Measurements from ENCODE around the gene EGR1. TPM values are rescaled to one million over a fixed set of nuclear protein-coding genes. Genes with fewer than 3 reads are reported as not detected.
"Not testable (repeated sequence)": the region's sequence is repeated elsewhere in the genome, so short reads cannot be mapped to it uniquely, and the experiment has no call there.

EGR1 gene
- total RNA-seq, 4 donors from 2014 or later: 3.1 to 14.1 (median 8.8) TPM

DNA sequence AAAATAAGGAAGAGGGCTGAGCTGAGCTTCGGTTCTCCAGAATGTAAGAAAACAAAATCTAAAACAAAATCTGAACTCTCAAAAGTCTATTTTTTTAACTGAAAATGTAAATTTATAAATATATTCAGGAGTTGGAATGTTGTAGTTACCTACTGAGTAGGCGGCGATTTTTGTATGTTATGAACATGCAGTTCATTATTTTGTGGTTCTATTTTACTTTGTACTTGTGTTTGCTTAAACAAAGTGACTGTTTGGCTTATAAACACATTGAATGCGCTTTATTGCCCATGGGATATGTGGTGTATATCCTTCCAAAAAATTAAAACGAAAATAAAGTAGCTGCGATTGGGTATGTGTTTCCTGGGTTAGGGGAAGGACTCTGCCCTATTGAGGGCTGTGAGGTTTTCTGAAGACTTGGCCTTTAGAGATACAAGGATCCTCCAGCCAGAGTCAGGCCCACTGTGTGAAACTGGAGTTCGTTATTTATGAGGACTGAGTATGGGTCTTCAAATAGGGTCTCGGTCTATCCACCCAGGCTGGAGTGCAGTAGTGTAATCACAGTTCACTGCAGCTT is 3.8 kb downstream of the EGR1 start:
- no peak for DNase-seq (ENCODE audit: low spot score in 2 of 2)
- Histone ChIP-seq H3K4me3 (no peak overlapping the region), H3K9me3 (no peaks in the 10 kb centered on the region), H3K27ac (no peak overlapping the region), H3K36me3 (peaks cover 0 to 11% (median 0%) of the 10 kb centered on the region in 3 donors), H3K27me3 (no peaks in the 10 kb centered on the region), H3K4me1 (peaks cover 0 to 45% (median 20%) of the 10 kb centered on the region in 4 donors)
- TF ChIP-seq POLR2A (IDR thresholded peaks at IDR 0.05) (no peak), EP300 (IDR thresholded peaks at IDR 0.05) (no peak)
- TF ChIP-seq, protein P1, sequence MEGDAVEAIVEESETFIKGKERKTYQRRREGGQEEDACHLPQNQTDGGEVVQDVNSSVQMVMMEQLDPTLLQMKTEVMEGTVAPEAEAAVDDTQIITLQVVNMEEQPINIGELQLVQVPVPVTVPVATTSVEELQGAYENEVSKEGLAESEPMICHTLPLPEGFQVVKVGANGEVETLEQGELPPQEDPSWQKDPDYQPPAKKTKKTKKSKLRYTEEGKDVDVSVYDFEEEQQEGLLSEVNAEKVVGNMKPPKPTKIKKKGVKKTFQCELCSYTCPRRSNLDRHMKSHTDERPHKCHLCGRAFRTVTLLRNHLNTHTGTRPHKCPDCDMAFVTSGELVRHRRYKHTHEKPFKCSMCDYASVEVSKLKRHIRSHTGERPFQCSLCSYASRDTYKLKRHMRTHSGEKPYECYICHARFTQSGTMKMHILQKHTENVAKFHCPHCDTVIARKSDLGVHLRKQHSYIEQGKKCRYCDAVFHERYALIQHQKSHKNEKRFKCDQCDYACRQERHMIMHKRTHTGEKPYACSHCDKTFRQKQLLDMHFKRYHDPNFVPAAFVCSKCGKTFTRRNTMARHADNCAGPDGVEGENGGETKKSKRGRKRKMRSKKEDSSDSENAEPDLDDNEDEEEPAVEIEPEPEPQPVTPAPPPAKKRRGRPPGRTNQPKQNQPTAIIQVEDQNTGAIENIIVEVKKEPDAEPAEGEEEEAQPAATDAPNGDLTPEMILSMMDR (IDR thresholded peaks at IDR 0.05): no peak
- WGBS, 2 donors: 77 to 81% methylated on average over 8 of the region's 8 CpGs

DNA sequence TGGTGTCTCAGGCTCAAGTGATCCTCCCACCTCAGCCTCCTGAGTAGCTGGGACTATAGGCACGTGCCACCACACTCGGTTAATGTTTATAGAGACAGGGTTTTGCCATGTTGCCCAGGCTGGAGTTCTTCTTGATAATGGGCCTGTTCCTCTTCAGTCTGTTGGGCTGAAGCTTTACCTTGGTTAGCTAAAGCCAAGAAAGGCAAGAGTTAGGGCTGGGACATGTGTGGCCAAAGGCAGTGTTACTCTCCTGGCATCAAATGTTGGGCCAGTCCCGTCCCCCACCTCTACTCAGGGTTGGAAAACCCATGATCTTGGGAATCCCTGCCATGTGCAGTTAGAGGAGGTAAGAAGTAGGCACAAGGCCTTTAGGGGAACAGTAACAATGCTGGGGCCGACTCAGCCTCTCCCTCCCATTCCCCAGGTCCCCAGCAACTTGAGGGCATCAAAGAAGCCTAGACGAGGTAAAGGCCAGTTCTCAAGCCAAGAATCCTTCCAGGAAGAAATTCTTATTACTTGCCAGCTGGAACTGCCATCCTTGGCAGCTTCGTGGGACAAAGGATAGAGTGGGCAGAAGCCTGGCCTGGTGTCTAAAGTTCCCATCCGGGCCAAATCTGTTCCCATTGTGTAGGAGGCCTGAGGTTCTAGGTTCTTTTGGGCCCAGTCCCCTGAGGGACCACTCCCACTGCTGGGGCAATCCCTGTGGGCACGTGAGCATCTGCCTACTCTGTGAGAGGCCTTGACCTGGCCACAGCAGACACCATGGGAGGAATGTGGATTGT is 4.5 kb downstream of the EGR1 start:
- 54 to 59% methylated on average over 8 of the region's 8 CpGs for WGBS, 2 donors
- Histone ChIP-seq H3K9me3 (no peaks in the 10 kb centered on the region), H3K4me1 (peaks cover 0 to 45% (median 20%) of the 10 kb centered on the region in 4 donors), H3K36me3 (peaks cover 0 to 11% (median 0%) of the 10 kb centered on the region in 3 donors), H3K27ac (no peak overlapping the region), H3K4me3 (no peak overlapping the region), H3K27me3 (no peaks in the 10 kb centered on the region)
- no peak for TF ChIP-seq POLR2A (IDR thresholded peaks at IDR 0.05)
- TF ChIP-seq, protein P1 (IDR thresholded peaks at IDR 0.05): no peak
- TF ChIP-seq EP300 (IDR thresholded peaks at IDR 0.05): no peak
- DNase-seq (ENCODE audit: low spot score in 2 of 2): no peak

DNA sequence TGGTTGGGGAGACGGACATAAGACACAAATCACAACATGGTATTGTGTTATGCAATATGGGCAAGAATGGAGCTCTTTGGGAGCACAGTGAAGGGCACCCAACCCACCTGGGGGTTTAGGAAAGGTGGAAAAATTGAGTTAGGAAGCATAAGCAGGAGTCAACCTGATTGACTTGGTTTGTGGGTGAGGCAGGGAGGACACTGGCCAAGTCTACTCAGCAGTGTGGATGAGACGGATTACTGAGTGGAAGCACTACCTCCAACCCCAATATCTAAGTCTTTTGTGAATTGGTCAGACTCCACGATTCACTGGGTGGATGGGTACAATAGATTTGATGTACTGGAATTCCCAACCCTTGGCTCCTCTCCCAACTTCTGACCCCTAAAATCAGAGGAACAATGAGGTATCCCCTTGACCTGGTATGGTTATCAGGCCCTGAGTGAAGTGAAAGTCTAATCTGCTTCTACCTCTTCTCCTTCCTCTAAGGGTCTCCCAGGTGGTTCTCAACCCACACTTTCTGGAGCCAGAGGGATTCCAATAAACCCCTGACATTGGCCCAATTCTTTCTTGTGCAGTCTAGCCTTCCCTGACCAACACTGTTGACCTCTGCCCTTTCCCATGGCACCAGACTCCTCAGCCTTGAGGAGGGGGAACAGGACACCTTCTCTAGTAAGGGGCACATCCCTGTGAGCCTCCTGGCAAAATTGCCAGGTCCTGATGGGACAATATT is 5.2 kb downstream of the EGR1 start:
- peaks cover 0 to 44% (median 20%) of the 10 kb centered on the region in 4 donors for H3K4me1 ChIP-seq
- H3K27me3 ChIP-seq: no peaks in the 10 kb centered on the region
- no peak overlapping the region for H3K4me3 ChIP-seq
- TF ChIP-seq, protein P1 (IDR thresholded peaks at IDR 0.05): no peak
- TF ChIP-seq POLR2A (IDR thresholded peaks at IDR 0.05) (no peak), EP300 (IDR thresholded peaks at IDR 0.05) (no peak)
- H3K36me3 ChIP-seq: peaks cover 0 to 11% (median 0%) of the 10 kb centered on the region in 3 donors
- no peak overlapping the region for H3K27ac ChIP-seq
- H3K9me3 ChIP-seq: no peaks in the 10 kb centered on the region
- 56 to 68% methylated on average over 3 of the region's 3 CpGs for WGBS, 2 donors
- DNase-seq (ENCODE audit: low spot score in 2 of 2): no peak

DNA sequence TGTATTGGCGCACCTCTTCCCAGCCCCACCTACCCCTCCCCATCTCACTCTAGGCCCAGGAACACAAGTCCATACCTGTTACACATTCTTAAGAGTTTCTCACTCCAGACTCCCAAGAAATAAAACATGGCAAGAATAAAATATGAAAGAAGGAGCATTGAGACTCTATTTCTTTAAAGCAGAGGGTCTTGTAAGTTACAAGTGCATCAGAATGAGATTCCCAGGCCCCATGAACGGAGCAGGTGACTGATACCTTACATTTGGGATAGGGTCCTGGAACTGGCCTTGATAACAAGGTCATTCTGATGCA is 5.7 kb downstream of the EGR1 start:
- Histone ChIP-seq H3K4me1 (peaks cover 0 to 39% (median 18%) of the 10 kb centered on the region in 4 donors), H3K4me3 (no peak overlapping the region), H3K27ac (no peak overlapping the region), H3K27me3 (no peaks in the 10 kb centered on the region), H3K9me3 (no peaks in the 10 kb centered on the region), H3K36me3 (peaks cover 0 to 11% (median 0%) of the 10 kb centered on the region in 3 donors)
- 87 to 93% methylated on average over 2 of the region's 2 CpGs for WGBS, 2 donors
- no peak for DNase-seq (ENCODE audit: low spot score in 2 of 2)
- TF ChIP-seq, protein P1 (IDR thresholded peaks at IDR 0.05): no peak
- TF ChIP-seq EP300 (IDR thresholded peaks at IDR 0.05) (no peak), POLR2A (IDR thresholded peaks at IDR 0.05) (no peak)

DNA sequence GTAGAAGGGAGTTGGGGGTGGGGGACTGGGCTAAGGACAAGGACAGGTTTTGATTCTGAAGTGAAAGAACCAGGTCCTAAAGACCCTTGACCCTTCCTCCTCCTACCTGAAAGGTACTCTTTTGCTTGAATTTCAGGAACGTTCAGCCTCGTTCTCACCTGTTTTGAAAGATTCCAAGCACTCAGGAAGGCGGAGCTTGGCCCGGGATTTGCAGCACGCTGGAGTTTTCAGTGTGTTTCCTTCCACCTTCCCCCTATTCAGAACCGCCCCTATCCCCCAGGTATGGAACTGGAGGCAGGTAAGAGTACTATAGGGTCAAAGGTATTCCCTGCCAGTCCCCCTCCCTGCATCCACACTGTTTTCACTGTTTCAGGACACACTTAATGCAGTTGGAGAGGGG is 7.1 kb downstream of the EGR1 start:
- 48 to 58% methylated on average over 6 of the region's 6 CpGs for WGBS, 2 donors
- TF ChIP-seq EP300 (IDR thresholded peaks at IDR 0.05) (no peak), POLR2A (IDR thresholded peaks at IDR 0.05) (no peak)
- TF ChIP-seq, protein P1 (IDR thresholded peaks at IDR 0.05): no peak
- H3K27ac ChIP-seq: no peak overlapping the region
- H3K36me3 ChIP-seq: peaks cover 0 to 6% (median 0%) of the 10 kb centered on the region in 3 donors
- DNase-seq (ENCODE audit: low spot score in 2 of 2): no peak
- H3K4me1 ChIP-seq: peaks cover 0 to 26% (median 10%) of the 10 kb centered on the region in 4 donors
- H3K27me3 ChIP-seq: no peaks in the 10 kb centered on the region
- no peaks in the 10 kb centered on the region for H3K9me3 ChIP-seq
- H3K4me3 ChIP-seq: no peak overlapping the region

DNA sequence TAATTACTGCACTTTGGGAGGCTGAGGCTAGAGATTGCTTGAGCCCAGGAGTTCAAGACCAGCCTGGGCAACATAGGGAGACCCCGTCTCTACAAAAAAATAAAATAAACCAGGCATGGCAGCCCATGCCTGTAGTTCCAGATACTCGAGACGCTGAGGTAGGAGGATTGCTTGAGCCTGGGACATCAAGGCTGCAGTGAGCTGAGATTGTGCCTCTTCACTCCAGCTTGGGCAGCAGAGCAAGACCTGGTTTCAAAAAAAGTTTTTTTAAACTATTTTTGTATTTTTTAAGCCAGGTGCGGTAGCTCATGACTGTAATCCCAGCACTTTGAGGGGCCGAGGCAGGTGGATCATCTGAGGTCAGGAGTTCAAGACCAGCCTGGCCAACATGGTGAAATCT is 7.9 kb downstream of the EGR1 start:
- H3K36me3 ChIP-seq; H3K27ac ChIP-seq; H3K27me3 ChIP-seq; DNase-seq (ENCODE audit: low spot score in 2 of 2); H3K9me3 ChIP-seq; H3K4me3 ChIP-seq: not testable (repeated sequence)
- 86 to 92% methylated on average over 5 of the region's 5 CpGs for WGBS, 2 donors
- peaks cover 0 to 18% (median 3%) of the 10 kb centered on the region in 4 donors for H3K4me1 ChIP-seq
